Left renal cortex interstitium (tissue), 4 donors: ENCODE results near the gene SYPL1. TPM values are rescaled to one million over a fixed set of nuclear protein-coding genes. Genes with fewer than 3 reads are reported as not detected.

Experiments used
- DNase-seq, 4 donors: peaks; one replicate each; pipeline ENCODE4 v3.0.0-alpha.2; 2013; ENCODE audit warnings: low read depth in 4 of 4, low spot score in 2 of 4, missing footprints in 1 of 4
- polyA plus RNA-seq, 4 donors: library from polyadenylated mRNA; unstranded; fragments of 120-200 nt; gene quantifications; one replicate each; pipeline ENCODE4 v1.2.1, GENCODE V29; 2013; ENCODE audit not compliant: insufficient read length in 4 of 4

The SYPL1 gene
- polyA plus RNA-seq, 4 donors: 110 to 156 (median 132) TPM

- DNase-seq: no peak
Observed at GRCh38 chr7:106054971-106055532, 57.1 kb downstream of the SYPL1 start.

- no peak for DNase-seq
Observed at GRCh38 chr7:106054156-106054910, 57.8 kb downstream of the SYPL1 start.

DNA sequence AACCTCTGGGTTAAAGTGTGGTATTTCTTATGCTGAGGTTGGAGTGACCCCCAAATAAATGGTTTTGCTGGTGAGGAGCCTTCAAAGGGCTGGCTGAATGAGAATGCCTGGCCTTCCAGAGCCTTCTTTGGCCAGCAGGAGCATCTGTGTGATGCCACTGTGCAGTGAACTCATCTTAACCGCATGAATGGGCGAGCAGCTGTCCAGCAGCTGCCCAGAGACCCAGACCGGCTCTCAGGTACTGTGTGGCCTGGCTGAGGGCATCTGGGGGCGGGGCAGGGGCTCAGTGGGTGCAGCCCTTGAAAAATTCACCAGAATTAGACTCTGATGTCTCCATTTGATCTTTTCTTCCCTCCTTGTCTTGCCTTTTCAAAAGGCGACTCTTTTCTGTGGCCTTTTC is 59.0 kb downstream of the SYPL1 start:
- no peak for DNase-seq

DNA sequence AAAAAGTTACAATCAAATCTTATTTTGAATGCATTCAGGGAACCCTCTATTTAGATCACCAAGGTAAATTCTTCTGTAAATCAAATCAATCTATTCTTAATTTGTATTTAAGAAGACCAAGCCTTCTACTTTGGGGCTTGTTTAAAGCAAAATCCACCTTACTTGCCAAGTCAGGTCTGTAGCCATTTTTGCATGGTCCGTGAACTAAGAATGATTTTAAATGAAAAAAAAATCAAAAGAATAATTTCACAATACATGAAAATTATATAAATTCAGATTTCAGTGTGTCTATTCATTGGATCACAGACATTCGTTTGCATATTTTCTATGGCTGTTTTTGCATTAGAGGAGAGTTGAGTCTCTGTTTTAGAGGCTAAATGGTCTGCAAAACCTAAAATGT is 59.4 kb downstream of the SYPL1 start:
- no peak for DNase-seq

DNA sequence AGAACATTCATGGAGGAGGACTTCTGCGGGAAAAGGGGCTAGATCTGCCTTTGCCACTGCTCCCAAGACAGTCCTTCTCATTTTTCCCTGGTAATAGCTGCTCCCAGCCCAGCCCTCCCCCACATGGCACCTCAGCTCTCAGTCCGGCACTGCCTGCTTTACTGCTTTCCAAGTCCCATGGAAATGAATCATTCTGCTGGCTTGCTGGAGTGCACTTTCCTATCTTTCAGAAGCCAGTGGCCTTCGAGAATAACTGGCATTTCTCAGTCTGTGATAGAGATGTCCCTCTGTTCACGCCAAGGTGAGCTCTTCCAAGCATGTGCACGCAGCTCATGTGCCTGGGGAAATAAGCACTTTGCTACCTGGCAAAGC is 61.4 kb downstream of the SYPL1 start:
- DNase-seq: no peak

DNA sequence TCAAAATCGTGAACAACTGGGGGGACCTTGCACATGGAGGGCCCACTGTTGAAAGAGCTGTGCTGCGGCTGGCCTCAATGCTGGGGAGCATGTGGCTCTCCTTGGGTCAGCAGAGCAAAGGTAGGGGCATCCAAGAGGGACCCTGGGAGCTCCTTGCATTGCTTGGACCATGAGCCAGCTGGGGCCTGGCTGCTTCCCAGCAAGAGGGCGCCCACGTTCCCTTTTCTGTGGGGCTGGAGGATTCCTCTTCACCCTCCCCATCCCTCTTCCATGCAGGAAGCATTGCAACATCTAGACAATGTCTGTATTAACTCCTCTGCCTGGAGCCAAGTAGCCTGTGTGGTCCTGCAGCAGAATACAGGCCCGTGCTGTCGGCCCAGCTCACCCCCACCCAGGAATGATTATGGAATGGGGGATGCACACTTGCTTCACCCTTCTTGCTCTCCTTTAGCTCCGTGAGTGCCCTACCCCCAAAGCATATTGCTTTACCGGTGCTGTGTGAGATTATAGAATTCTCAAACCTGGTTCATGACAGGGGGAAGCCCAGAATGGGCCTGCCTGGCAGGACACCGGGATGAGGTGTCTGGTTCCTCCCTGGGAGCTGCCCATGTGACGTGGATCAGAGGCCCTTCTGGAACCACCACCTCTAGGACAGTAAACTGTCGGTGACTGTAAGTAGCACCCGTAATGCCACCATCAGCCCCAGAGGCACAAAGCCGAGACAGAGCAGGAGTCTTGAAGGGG is 61.9 kb downstream of the SYPL1 start:
- DNase-seq: no peak

GRCh38 chr7:106049139-106049752 is 62.9 kb downstream of the SYPL1 start:
- DNase-seq: no peak

DNA sequence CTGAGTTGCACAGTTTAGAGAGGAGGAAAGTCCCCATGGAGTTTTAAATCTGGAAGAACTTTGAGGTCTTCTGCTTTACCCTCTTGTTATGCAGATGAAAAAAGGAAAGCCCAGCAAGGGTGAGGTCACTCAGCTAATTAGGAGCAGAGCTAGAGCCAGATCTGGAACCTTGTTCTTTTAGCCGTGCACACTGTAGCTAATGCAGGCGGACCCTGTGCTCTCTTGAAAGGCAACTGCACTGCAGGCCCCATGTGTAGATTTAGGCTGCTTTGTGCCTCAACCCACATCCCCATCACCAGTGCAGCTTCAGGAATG is 63.4 kb downstream of the SYPL1 start:
- DNase-seq: no peak

DNA sequence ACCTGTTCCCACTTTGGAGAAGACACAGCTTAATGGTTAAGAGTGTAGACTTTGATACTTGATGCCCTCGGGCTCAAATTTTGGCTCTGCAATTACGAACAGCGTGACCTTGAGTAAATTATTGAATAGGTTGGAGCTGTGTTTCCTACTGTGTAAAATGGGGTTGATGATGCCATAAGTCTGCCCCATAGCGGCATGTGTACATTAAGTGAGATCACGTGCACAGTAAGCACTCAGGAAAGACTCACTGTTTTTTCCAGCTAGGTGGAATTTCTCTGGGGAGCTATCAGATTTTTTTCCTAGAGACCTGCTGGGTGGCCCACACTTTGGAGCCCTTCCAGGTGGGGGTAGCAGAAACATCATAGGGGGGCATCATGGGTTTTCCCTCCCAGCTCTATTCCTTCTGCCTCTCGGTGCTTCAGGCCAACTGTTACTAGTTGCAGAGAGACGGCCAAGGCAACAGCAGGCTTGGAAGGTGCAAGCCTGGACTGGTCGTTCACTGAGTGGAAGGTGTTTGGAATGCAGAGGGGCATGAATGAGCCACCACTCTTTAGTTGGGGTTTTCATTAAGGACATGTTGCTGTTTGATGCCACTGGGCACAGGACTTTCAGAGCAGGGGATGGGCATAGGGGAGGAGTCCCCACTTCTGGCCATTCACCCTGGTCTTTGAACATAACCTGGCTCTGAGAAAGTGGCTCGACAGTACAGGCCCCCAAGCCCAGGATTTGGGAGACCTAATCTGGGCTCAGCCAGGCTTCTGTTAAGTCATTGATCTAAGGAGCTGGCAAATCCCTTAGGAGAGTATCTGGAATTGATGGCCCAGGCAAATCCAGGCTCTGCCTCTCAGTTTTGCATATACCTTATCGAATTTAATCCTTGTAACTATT is 64.0 kb downstream of the SYPL1 start:
- no peak for DNase-seq

DNA sequence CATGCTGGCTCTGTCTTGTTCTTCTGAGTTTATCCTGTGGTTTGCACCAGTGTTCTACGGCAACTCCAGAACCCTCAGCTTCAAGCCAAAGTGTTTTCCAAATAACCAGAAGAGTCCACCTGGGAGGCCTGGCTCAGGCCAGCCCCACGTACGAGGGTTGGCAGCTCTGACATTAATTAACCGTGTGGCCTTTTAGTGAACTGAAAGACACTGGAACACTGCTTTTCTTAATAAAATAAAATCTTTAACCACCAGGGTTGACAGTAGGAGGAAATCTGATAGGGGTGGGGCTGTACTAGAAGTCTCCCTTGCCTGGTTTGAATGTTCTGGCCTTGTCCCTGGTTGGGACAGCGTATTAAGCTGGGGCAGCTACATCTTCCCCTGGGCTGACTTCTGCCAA is 64.9 kb downstream of the SYPL1 start:
- DNase-seq: no peak

DNA sequence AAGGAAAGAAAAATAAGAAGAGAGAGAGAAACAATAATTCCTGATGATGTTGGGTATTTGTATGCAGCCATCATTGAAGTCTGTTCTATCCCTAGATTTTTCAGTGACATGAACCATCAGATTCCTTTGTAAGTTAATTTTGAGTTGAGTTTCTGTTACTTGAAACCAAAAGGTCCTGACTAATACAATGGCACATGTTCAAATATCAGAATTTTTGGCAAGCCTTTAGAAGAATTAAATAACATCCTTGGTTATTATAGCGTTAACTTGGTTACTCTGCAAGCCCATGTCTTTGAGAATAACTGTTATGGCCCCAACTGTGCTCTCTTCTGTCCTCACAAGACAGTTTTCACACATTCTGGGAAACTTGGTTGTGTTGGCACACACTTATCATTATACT is 66.5 kb downstream of the SYPL1 start:
- no peak for DNase-seq

- no peak for DNase-seq
Observed at GRCh38 chr7:106045139-106045538, 67.0 kb downstream of the SYPL1 start.

- no peak for DNase-seq
Observed at GRCh38 chr7:106042196-106042611, 69.9 kb downstream of the SYPL1 start.

- DNase-seq: no peak
Observed at GRCh38 chr7:106041140-106041717, 70.9 kb downstream of the SYPL1 start.

Other genes with a start within 250 kb of the SYPL1 start
- 10 to 100 TPM in 3 of 4 donors, 1 to 10 TPM in 1; 8.4 to 13.7 (median 11.8) TPM for gene ATXN7L1, start 235.7 kb downstream of the SYPL1 start, polyA plus RNA-seq
- gene CDHR3, start 149.0 kb downstream of the SYPL1 start, polyA plus RNA-seq: 10 to 100 TPM in 1 of 4 donors, 1 to 10 TPM in 3; 4.3 to 17.1 (median 7.1) TPM
- 10 to 100 TPM; 34.6 to 45.0 (median 41.4) TPM for gene NAMPT, start 172.7 kb upstream of the SYPL1 start, polyA plus RNA-seq